NCI-H2196 treated with DMSO at 0.1 percent for 48 hours (cell line): ENCODE measurements around the gene BTF3.
A peak's percentile ranks its signal among the peaks of the same experiment; 100 is the strongest.
"Not testable (repeated sequence)": the region's sequence is repeated elsewhere in the genome, so short reads cannot be mapped to it uniquely, and the experiment has no call there.

Experiments used
- DNase-seq: peaks from one replicate; lab custom pipeline; 2025; ENCODE audit not compliant: unreplicated experiment; lab: John Stamatoyannopoulos, UW

Gene BTF3

GRCh38 chr5:73485715-73486114 is 12.5 kb upstream of the BTF3 start:
- DNase-seq, result no peak

GRCh38 chr5:73486119-73486899 is 11.9 kb upstream of the BTF3 start:
- DNase-seq, result no peak

DNA sequence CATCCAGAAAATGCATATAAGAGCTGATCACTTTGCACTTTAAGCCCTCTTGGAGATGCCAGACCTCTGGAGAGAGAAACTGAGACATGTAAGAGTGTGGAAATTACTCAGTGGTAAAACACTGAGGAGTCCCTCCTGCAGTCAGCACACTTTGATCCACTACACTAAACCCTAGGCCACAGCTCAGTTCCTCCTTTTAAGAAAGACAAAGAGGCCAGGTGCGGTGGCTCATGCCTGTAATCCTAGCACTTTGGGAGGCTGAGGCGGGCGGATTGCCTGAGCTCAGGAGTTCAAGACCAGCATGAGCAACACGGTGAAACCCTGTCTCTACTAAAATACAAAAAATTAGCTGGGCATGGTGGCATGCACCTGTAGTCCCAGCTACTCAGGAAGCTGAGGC is 11.0 kb upstream of the BTF3 start:
- not testable (repeated sequence) for DNase-seq

GRCh38 chr5:73487815-73488214 is 10.4 kb upstream of the BTF3 start:
- no peak for DNase-seq

GRCh38 chr5:73488806-73489205 is 9.4 kb upstream of the BTF3 start:
- no peak for DNase-seq

GRCh38 chr5:73490088-73490487 is 8.2 kb upstream of the BTF3 start:
- no peak for DNase-seq

GRCh38 chr5:73491155-73491554 is 7.1 kb upstream of the BTF3 start:
- no peak for DNase-seq

DNA sequence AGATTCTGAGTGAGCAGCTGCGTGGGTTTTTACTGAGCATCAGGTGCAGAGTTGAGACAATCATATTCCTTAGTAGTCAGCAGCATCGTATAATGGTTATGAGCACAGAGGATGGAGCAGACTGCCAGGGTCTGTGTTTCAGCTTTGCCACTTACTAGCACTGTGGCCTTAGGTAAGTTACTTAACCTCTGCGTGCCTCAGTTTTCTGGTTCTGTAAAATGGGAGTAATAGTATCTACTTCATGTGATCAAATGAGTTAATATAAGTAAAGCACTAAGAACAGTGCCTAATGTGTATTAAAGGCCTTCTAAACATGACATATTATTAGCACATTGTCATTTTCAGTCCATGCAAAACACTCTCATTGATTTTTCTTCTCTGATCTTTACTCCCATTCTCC is 4.8 kb upstream of the BTF3 start:
- no peak for DNase-seq

DNA sequence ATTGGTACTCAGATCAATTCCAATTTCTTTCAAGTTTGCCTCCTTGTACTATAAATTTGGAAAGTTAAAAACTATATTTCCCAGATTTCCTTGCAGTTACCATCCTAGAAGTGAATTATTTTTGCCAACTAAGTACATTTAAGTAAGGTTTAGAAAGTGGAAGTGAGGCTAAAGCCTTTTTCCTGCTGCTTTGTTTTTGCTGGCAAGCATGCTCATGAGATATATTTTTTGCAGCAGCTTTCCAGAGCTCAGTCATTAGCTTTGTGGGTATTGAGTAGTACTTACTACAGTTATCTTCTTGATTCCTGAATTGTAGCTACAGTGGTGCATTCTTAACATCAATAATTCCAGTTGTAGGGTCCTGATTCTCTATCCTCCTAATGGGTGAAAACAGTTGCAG is 3.5 kb upstream of the BTF3 start:
- no peak for DNase-seq

DNA sequence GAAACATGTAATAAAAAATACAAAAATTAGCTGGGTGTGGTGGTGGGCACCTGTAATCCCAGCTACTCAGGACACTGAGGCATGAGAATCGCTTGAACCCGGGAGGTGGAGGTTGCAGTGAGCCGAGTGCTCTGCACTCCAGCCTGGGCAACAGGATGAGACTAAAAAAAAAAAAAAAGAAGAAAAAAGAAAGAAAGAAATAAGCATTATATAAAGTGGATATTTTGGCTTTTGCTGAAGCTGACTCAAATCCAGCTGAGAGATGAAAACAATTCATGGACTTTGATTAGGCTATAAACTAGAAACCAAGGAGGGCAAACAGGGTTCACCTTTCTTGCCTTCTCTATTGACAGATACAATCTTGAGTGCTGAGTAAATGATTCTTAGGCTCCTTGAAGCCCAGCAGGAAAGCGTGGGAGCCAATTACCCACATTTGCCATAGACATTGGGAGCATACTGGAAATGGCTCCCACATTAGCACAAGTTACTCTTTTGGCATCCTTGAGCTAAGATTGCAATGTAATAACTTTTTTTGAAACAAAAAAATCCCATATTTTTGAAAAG is 2.4 kb upstream of the BTF3 start:
- no peak for DNase-seq

- DNase-seq, result peak; percentile 17
Measured at GRCh38 chr5:73496984-73497457, 1.2 kb upstream of the BTF3 start.

- no peak for DNase-seq
Measured at GRCh38 chr5:73497497-73498056, 665 bp upstream of the BTF3 start.

DNA sequence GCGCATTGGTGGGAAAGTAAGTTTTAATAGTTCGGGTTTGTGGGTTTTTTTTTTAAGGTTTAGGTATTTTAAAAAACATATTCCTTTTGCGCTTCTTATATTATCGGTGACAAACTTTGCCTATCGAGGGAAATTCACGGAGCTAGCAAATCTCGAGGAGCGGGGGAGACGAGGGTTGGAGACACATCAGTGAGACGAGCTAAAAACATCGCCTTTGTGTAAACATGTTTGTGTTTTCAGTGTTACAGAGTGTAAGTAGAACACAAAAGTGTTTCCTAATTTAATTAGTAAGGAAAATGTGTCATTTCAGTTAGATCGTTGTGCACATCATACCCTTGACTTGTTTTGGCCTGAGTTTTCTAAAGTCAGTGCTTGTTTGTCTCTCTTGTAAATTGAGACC is 945 bp downstream of the BTF3 start:
- DNase-seq, result no peak

GRCh38 chr5:73499756-73500155 is 1.5 kb downstream of the BTF3 start:
- DNase-seq, result no peak

GRCh38 chr5:73501406-73501805 is 3.2 kb downstream of the BTF3 start:
- no peak for DNase-seq

DNA sequence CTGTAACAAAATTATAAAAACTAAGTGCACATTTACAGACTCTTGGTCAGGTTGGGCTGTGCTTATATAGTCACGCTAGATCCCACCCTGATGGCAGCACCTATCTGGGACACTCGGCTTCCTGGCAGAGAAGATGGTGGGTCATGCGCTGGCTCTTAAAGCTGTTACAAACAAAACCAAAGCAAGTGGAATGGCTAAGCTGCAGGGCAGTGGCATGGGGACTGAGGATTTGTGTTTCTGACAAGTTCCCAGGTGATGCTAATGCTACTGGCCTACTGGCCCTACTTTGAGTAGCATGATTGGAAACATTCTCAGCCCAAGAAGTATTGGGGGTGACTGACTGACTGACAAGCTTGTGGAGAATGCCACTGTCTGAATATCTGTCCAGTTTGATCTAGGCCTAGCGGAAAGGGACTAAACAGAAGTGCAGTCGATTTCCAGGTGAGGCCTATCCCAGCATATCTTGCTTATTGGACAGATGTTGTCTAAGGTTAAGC is 8.3 kb downstream of the BTF3 start:
- no peak for DNase-seq

GRCh38 chr5:73507062-73507461 is 8.8 kb downstream of the BTF3 start:
- no peak for DNase-seq

GRCh38 chr5:73508521-73508920 is 10.3 kb downstream of the BTF3 start:
- not testable (repeated sequence) for DNase-seq

GRCh38 chr5:73513996-73514395 is 15.8 kb downstream of the BTF3 start:
- DNase-seq, result peak; percentile 28

DNA sequence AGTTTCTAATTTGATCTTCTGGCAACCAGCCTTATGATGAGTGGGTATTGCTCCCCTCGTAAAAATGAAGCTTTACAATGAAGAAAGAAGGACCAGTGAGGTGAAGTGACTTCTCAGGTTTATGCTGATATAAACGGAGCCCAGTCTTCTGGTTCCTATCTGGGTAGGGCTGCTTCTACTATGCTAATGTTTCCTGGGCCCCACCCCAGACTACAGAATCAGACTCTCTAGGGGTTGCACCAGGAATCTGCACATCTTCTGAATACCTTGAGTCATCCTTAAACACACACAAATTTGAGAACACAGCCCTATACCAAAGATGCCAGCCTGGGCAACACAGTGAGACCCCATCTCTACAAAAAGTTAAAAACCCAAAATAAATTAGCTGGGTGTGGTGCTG is 16.2 kb downstream of the BTF3 start:
- peak; percentile 28 for DNase-seq

GRCh38 chr5:73515232-73515631 is 17.0 kb downstream of the BTF3 start:
- peak; percentile 46 for DNase-seq
